OCI-LY3 (cell line): Measurements from ENCODE around the gene NHERF2.

ENCODE experiments used
- EZH2phosphoT487 ChIP-seq: fragments of 200-600 bp; shearing (Covaris generic); IDR thresholded peaks from 2 replicates; pipeline ENCODE4 v1.6.1; 2018; ENCODE audit warnings: antibody characterized with exemption, mixed run types, low read depth
- TF ChIP-seq, protein P1 (sequence below): fragments of 200-600, 300-600 bp; sonication (generic); IDR thresholded peaks from 2 replicates; pipeline ENCODE4 v1.5.1; 2014; ENCODE audit warnings: antibody characterized with exemption, low read length, low read depth

DNA sequence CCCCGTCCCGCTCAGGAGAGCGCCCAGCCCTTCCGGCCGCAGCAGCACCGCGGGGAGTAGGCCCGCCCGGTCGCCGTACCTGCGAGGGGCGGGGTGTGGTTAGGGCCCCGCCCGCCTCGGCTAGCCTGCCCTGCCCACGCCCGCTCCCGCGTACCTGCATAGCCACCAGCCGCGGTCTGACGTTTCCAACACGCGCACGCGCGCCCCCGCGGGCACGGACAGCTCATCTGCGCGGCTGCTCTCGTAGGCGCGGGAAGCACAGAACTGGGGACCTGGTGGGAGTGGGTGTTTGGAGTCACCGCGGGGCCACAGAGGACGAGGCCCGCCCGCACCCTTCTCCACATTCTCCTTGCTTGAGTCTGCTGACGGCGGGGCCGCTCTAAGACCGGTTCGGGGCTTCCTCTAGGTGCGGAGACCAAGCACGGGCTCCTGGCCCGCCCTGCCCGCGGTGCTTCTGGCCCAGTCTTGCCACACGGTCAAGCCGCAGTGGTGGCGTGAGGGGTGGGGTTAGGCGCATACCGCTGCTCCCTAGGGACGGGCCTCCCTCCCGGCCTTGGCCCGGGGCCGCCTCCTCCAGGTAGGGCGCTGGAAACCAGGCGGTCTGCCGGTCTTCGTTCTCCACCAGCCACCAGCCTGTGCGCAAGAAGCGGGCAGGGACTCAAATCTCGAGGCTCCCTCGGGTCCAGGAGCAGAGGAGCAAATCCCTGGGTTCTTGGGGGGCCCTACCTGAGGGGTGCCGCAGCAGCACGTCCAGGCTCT is 47.3 kb upstream of the NHERF2 start:
- TF ChIP-seq, protein P1, sequence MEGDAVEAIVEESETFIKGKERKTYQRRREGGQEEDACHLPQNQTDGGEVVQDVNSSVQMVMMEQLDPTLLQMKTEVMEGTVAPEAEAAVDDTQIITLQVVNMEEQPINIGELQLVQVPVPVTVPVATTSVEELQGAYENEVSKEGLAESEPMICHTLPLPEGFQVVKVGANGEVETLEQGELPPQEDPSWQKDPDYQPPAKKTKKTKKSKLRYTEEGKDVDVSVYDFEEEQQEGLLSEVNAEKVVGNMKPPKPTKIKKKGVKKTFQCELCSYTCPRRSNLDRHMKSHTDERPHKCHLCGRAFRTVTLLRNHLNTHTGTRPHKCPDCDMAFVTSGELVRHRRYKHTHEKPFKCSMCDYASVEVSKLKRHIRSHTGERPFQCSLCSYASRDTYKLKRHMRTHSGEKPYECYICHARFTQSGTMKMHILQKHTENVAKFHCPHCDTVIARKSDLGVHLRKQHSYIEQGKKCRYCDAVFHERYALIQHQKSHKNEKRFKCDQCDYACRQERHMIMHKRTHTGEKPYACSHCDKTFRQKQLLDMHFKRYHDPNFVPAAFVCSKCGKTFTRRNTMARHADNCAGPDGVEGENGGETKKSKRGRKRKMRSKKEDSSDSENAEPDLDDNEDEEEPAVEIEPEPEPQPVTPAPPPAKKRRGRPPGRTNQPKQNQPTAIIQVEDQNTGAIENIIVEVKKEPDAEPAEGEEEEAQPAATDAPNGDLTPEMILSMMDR = no peak
- no peak for TF ChIP-seq EZH2phosphoT487
